Breast epithelium (tissue), 4 donors: ENCODE measurements around the gene SEMA4G. TPM values are rescaled to one million over a fixed set of nuclear protein-coding genes. Genes with fewer than 3 reads are reported as not detected.

Experiments
- DNase-seq, 2 donors: peaks; one replicate each; pipeline ENCODE4 v3.0.0-alpha.2; 2019; ENCODE audit warnings: low spot score in 2 of 2
- H3K27ac ChIP-seq, 2 donors: fragments of 200-600 bp; sonication (generic) in 1 of 2; one replicate each; pipeline ENCODE4 v1.5.1; 2016 to 2019; ENCODE audit warnings: mild to moderate bottlenecking in 1 of 2
- H3K27me3 ChIP-seq, 2 donors: fragments of 200-600 bp; sonication (generic) in 1 of 2; one replicate each; pipeline versions ENCODE4 v1.5.1 to v1.6.0; 2017 to 2019; ENCODE audit warnings: control low read depth in 1 of 2, mild to moderate bottlenecking in 1 of 2
- H3K36me3 ChIP-seq: fragments of 200-600 bp; one replicate; pipeline ENCODE4 v1.5.1; 2019
- H3K4me1 ChIP-seq, 2 donors: fragments of 200-600 bp; sonication (generic); one replicate each; pipeline ENCODE4 v1.5.1; 2016 to 2019; ENCODE audit warnings: control low read depth in 1 of 2
- H3K4me3 ChIP-seq, 3 donors: fragments of 200-600 bp; sonication (generic); 1 replicate in 2 of 3; 2 replicates in 1 of 3; pipeline ENCODE4 v1.5.1; 2016 to 2019; ENCODE audit warnings: mild to moderate bottlenecking in 3 of 3, moderate library complexity in 2 of 3
- H3K9me3 ChIP-seq, 2 donors: fragments of 200-600 bp; sonication (generic) in 1 of 2; one replicate each; pipeline ENCODE4 v1.5.1; 2016 to 2019; ENCODE audit warnings: control low read depth in 1 of 2
- CTCF ChIP-seq, 3 donors: fragments of 450-650 bp; IDR thresholded peaks; one replicate each; pipeline ENCODE4 v1.5.1; 2016 to 2017; ENCODE audit warnings: antibody characterized with exemption in 3 of 3, mild to moderate bottlenecking in 3 of 3, moderate library complexity in 3 of 3
- POLR2A ChIP-seq: fragments of 450-650 bp; IDR thresholded peaks from one replicate; pipeline ENCODE4 v1.6.1; 2016; ENCODE audit warnings: antibody characterized with exemption, mild to moderate bottlenecking, moderate library complexity
- POLR2AphosphoS5 ChIP-seq, 3 donors: sonication (generic); formaldehyde crosslinking; IDR thresholded peaks; one replicate each; pipeline ENCODE4 v1.6.1; 2017; ENCODE audit warnings: antibody characterized with exemption in 3 of 3
- intact Hi-C: fragments of 100-400 bp; cut with DNase I; formaldehyde crosslinking; loops from one replicate; pipeline ENCODE4 v1.15.1; 2023; ENCODE audit warnings: low total_unique reads
- total RNA-seq, 3 donors: library from RNA; depleted of rRNA; stranded (reverse); fragments of >200 nt; gene quantifications; one replicate each; pipeline ENCODE4 v1.1.0, GENCODE V29; 2016

Gene SEMA4G
- total RNA-seq, 3 donors from 2014 or later, result 0.48 to 2.9 (median 2.2) TPM

DNA sequence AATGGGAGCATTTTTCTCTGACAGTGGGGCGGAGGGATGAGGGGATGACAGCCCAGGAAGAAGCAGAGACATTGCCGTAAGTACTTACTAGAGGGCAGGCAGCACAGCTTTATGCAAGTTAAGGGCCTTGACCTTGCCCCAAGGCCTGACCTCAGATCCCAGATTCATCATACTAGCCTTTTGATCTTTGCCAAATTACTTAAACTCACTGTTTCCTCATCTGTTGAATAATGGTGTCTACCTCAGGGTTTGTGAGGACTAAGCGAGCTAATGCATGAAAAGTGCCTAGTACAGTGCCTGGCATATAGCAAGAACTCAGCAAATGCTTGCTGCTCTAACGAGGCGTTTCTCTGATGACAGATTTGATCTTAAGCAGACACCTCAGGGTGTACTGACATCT is 3.5 kb upstream of the SEMA4G start:
- no peaks in the 10 kb centered on the region for H3K27me3 ChIP-seq
- H3K27ac ChIP-seq, result no peak overlapping the region
- no peaks in the 10 kb centered on the region for H3K36me3 ChIP-seq
- TF ChIP-seq POLR2AphosphoS5 (IDR thresholded peaks at IDR 0.05), result no peak
- no peak for TF ChIP-seq POLR2A
- TF ChIP-seq CTCF (IDR thresholded peaks at IDR 0.05), result no peak
- intact Hi-C loops, result no loop called here
- H3K4me3 ChIP-seq, result no peak overlapping the region
- no peak for DNase-seq
- H3K9me3 ChIP-seq, result no peaks in the 10 kb centered on the region
- H3K4me1 ChIP-seq, result no peaks in the 10 kb centered on the region

GRCh38 chr10:100966887-100967286 is 2.4 kb upstream of the SEMA4G start:
- no peak for DNase-seq
- H3K4me3 ChIP-seq, result no peak overlapping the region
- intact Hi-C loops, result no loop called here
- no peak overlapping the region for H3K27ac ChIP-seq
- TF ChIP-seq POLR2A, result no peak
- no peak for TF ChIP-seq POLR2AphosphoS5 (IDR thresholded peaks at IDR 0.05)
- no peak for TF ChIP-seq CTCF (IDR thresholded peaks at IDR 0.05)
- H3K27me3 ChIP-seq, result no peaks in the 10 kb centered on the region
- H3K36me3 ChIP-seq, result no peaks in the 10 kb centered on the region
- H3K9me3 ChIP-seq, result no peaks in the 10 kb centered on the region
- no peaks in the 10 kb centered on the region for H3K4me1 ChIP-seq

DNA sequence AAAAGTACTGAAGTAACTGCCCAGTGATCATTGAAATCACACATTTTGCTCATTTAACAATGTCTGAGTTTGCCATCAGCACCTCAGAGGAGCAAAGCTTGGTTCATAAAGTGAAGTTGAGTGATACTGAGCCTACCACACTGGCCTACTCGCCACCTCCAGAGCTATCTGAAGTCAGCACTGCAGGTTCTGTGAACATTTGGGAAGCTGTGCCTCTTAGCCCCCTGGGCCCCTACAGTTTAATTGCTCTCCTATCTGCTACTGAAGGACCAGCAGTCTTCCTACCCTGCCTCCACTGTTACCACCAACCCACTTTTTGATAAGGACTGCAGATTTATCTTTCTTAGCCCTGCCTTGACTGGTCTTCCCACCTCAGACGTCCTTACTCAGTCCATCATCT is 2.0 kb upstream of the SEMA4G start:
- H3K27me3 ChIP-seq, result no peaks in the 10 kb centered on the region
- intact Hi-C loops, result no loop called here

GRCh38 chr10:100968062-100968736 is 1.1 kb upstream of the SEMA4G start:
- intact Hi-C loops, result no loop called here
- DNase-seq, result no peak
- no peak for TF ChIP-seq POLR2AphosphoS5 (IDR thresholded peaks at IDR 0.05)
- no peak for TF ChIP-seq CTCF (IDR thresholded peaks at IDR 0.05)
- TF ChIP-seq POLR2A, result no peak

More for the DNA sequence above, 2.0 kb upstream of the SEMA4G start:
- Histone ChIP-seq H3K4me3 (no peak overlapping the region), H3K9me3 (no peaks in the 10 kb centered on the region), H3K4me1 (no peaks in the 10 kb centered on the region), H3K36me3 (no peaks in the 10 kb centered on the region), H3K27ac (no peak overlapping the region)
- no peak for DNase-seq
- TF ChIP-seq CTCF (IDR thresholded peaks at IDR 0.05) (no peak), POLR2A (no peak), POLR2AphosphoS5 (IDR thresholded peaks at IDR 0.05) (no peak)

GRCh38 chr10:100968863-100969186 is 479 bp upstream of the SEMA4G start:
- intact Hi-C loops, result no loop called here
- H3K36me3 ChIP-seq, result no peaks in the 10 kb centered on the region
- DNase-seq, result no peak
- H3K27ac ChIP-seq, result no peak overlapping the region
- no peaks in the 10 kb centered on the region for H3K4me1 ChIP-seq
- H3K4me3 ChIP-seq, result peak overlapping the region; percentile 46 to 74 (median 71)
- H3K9me3 ChIP-seq, result no peaks in the 10 kb centered on the region
- TF ChIP-seq POLR2AphosphoS5 (IDR thresholded peaks at IDR 0.05) (no peak), POLR2A (no peak), CTCF (IDR thresholded peaks at IDR 0.05) (no peak)
- H3K27me3 ChIP-seq, result no peaks in the 10 kb centered on the region

More at GRCh38 chr10:100968062-100968736, 1.1 kb upstream of the SEMA4G start:
- Histone ChIP-seq H3K4me1 (no peaks in the 10 kb centered on the region), H3K27me3 (no peaks in the 10 kb centered on the region), H3K9me3 (no peaks in the 10 kb centered on the region), H3K36me3 (no peaks in the 10 kb centered on the region), H3K27ac (no peak overlapping the region), H3K4me3 (peak overlapping the region in 1 of 3 donors; percentile 74)
